Kidney (tissue), 22 donors: ENCODE results near the gene WFDC6. TPM values are rescaled to one million over a fixed set of nuclear protein-coding genes. Genes with fewer than 3 reads are reported as not detected.
"Not testable (repeated sequence)": the region's sequence is repeated elsewhere in the genome, so short reads cannot be mapped to it uniquely, and the experiment has no call there.

ENCODE experiments used
- DNase-seq, 5 donors: peaks; one replicate each; pipeline ENCODE4 v3.0.0-alpha.2; 2013 to 2020
- FAIRE-seq: peaks from 2 replicates; lab custom pipeline; 2012; peaks lifted over from hg19 to GRCh38; lab: Jason Lieb, UNC
- H3K27ac ChIP-seq, 2 donors: one replicate each; pipeline ENCODE4 v1.7.0; 2013; ENCODE audit warnings: low read depth in 2 of 2, low read length in 2 of 2, inconsistent platforms in 1 of 2
- H3K27me3 ChIP-seq: one replicate; pipeline ENCODE4 v1.7.1; 2013; ENCODE audit warnings: low read length, inconsistent platforms; ENCODE audit not compliant: control insufficient read depth, insufficient read depth
- H3K36me3 ChIP-seq, 3 donors: one replicate each; pipeline versions ENCODE4 v1.7.0 to v1.7.1; 2013; ENCODE audit warnings: low read length in 3 of 3, control low read depth in 1 of 3, inconsistent platforms in 1 of 3; ENCODE audit not compliant: insufficient read depth in 3 of 3, control insufficient read depth in 2 of 3
- H3K4me1 ChIP-seq, 3 donors: one replicate each; pipeline versions ENCODE4 v1.7.0 to v1.7.1; 2013; ENCODE audit warnings: low read length in 3 of 3, inconsistent platforms in 1 of 3, low read depth in 1 of 3; ENCODE audit not compliant: control insufficient read depth in 2 of 3, insufficient read depth in 2 of 3
- H3K4me3 ChIP-seq, 3 donors: one replicate each; pipeline versions ENCODE4 v1.7.0 to v1.8.1; 2013; ENCODE audit warnings: low read length in 3 of 3, control low read depth in 1 of 3, inconsistent platforms in 1 of 3
- H3K9ac ChIP-seq, 3 donors: one replicate each; pipeline versions ENCODE4 v1.7.0 to v1.7.1; 2013; ENCODE audit warnings: low read length in 3 of 3, control low read depth in 1 of 3, inconsistent platforms in 1 of 3
- H3K9me3 ChIP-seq, 3 donors: one replicate each; pipeline versions ENCODE4 v1.7.0 to v1.7.1; 2013; ENCODE audit warnings: low read length in 3 of 3, control low read depth in 1 of 3, inconsistent platforms in 1 of 3; ENCODE audit not compliant: control insufficient read depth in 2 of 3, insufficient read depth in 1 of 3
- CTCF ChIP-seq: IDR thresholded peaks from 3 replicates; pipeline ENCODE4 v1.5.1; 2012; ENCODE audit warnings: mild to moderate bottlenecking, moderate library complexity, borderline replicate concordance; ENCODE audit not compliant: insufficient read depth; ENCODE audit errors: extremely low read depth
- intact Hi-C: fragments of 100-400 bp; cut with DNase I; formaldehyde crosslinking; loops from one replicate; pipeline ENCODE4 v1.11.1; 2022
- long read RNA-seq, 10 donors: library from polyadenylated mRNA in 1 of 10; unstranded in 1 of 10; transcript quantifications; one replicate each; pipeline ENCODE4 v2.0.0 and lab custom pipeline, GENCODE V29; 2021 to 2026
- polyA plus RNA-seq: library from polyadenylated mRNA; stranded (reverse); fragments of 350-450 nt; fragmentation: Illumina TruSeq; extraction: RNeasy Lipid Tissue Mini Kit (QIAGEN cat#74804); gene quantifications from one replicate; pipeline ENCODE4 v1.2.3, GENCODE V29; 2014; ENCODE audit warnings: low read depth, low replicate concordance; ENCODE audit not compliant: insufficient read depth
- total RNA-seq: library from RNA; stranded (reverse); fragmentation: NEBNext Ultra II Directional; extraction: Animal tissue kit (Norgen Biotek cat#: 25700); gene quantifications from one replicate; pipeline ENCODE4 v1.2.1, GENCODE V29; 2021
- donor health status: control.
- donor health status: control.
- donor health status: control.
- donor health status: control.
- donor health status: control.
- donor health status: DM: yes; HTN: yes; CAD: no.
- donor health status: Normal renal cell carcinoma (clear cell type).

Gene WFDC6
- total RNA-seq = not detected
- polyA plus RNA-seq = not detected
- long read RNA-seq, donor 1 = 0 reads
- long read RNA-seq, donor 2 = 0 reads
- long read RNA-seq, donor 3 = 0 reads
- long read RNA-seq, donor 4 = 0 reads
- long read RNA-seq, donor 5 = 0 reads
- long read RNA-seq, donor 6 = 0 reads
- long read RNA-seq, donor 7 = 0 reads
- long read RNA-seq, donor 8 = 0 reads
- long read RNA-seq, donor 9 = 0 reads
- long read RNA-seq, donor 10 = 0 reads

- H3K27me3 ChIP-seq = no peaks in the 10 kb centered on the region
- TF ChIP-seq CTCF = no peak
- H3K9ac ChIP-seq = no peak within 1 kb of the TSS
- no peaks in the 10 kb centered on the region for H3K36me3 ChIP-seq
- no peak within 1 kb of the TSS for H3K27ac ChIP-seq
- H3K4me3 ChIP-seq = no peak within 1 kb of the TSS
- intact Hi-C loops = no loop called here
- no peaks in the 10 kb centered on the region for H3K9me3 ChIP-seq
- no peaks in the 10 kb centered on the region for H3K4me1 ChIP-seq
- DNase-seq (no peak), FAIRE-seq (no peak)
Observed at GRCh38 chr20:45539382-45539781, at the start of gene WFDC6. WFDC6 (minus strand) TSS chr20:45539482; CDS start chr20:45539407, 75 bp downstream.

GRCh38 chr20:45588800-45589199, 49.5 kb upstream of the WFDC6 start:
- intact Hi-C loops = no loop called here
- Histone ChIP-seq H3K27me3 (no peaks in the 10 kb centered on the region), H3K9ac (no peak overlapping the region), H3K4me3 (no peak overlapping the region), H3K4me1 (no peaks in the 10 kb centered on the region), H3K9me3 (no peaks in the 10 kb centered on the region), H3K36me3 (no peaks in the 10 kb centered on the region), H3K27ac (no peak overlapping the region)
- no peak for TF ChIP-seq CTCF
- FAIRE-seq (no peak), DNase-seq (no peak)

- H3K9me3 ChIP-seq, intact Hi-C loops, H3K27ac ChIP-seq, H3K27me3 ChIP-seq, H3K36me3 ChIP-seq, H3K9ac ChIP-seq, H3K4me3 ChIP-seq, FAIRE-seq, H3K4me1 ChIP-seq, DNase-seq: not testable (repeated sequence)
Observed at GRCh38 chr20:45585986-45586385, 46.7 kb upstream of the WFDC6 start.

GRCh38 chr20:45584294-45584693, 45.0 kb upstream of the WFDC6 start:
- DNase-seq, H3K9ac ChIP-seq, FAIRE-seq, H3K4me1 ChIP-seq, H3K27ac ChIP-seq, intact Hi-C loops, H3K27me3 ChIP-seq, H3K36me3 ChIP-seq, H3K9me3 ChIP-seq, H3K4me3 ChIP-seq: not testable (repeated sequence)
